Measurements from ENCODE around the gene MAP1LC3B. TPM values are rescaled to one million over a fixed set of nuclear protein-coding genes. Genes with fewer than 3 reads are reported as not detected.
A peak's percentile ranks its signal among the peaks of the same experiment; 100 is the strongest.
"Not testable (repeated sequence)": the region's sequence is repeated elsewhere in the genome, so short reads cannot be mapped to it uniquely, and the experiment has no call there.

The MAP1LC3B gene
- total RNA-seq, 1 donor from 2014 or later: 39.1 TPM

DNA sequence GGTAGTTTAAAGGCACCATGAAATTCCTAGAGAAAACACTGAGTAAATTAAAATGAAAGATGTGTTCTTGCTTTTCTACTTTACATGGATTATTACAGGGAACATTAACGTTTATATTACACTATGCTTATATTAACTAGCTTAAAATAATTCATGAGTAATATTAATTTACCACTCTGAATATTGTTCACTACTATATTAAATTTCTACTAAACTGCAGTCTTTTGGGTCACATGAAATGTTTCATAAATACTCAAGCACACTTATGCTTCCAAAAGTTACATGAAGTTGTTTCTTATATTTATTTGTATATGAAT lies 3.4 kb upstream of the MAP1LC3B start:
- Mint-ChIP-seq H3K36me3 (peaks cover 4% of the 10 kb centered on the region), H3K27me3 (ENCODE audit: insufficient read depth, low read depth) (peaks cover 4% of the 10 kb centered on the region), H3K4me3 (peak overlapping the region; percentile 77), H3K9me3 (peaks cover 2% of the 10 kb centered on the region), H3K4me1 (peaks cover 45% of the 10 kb centered on the region), H3K27ac (no peak overlapping the region)
- H3K36me3 ChIP-seq: no peaks in the 10 kb centered on the region
- H3K9ac ChIP-seq: no peak overlapping the region
- H3K79me2 ChIP-seq (ENCODE audit: low read depth): peaks cover 11% of the 10 kb centered on the region
- no peak for TF ChIP-seq EZH2 (IDR thresholded peaks at IDR 0.05)
- TF ChIP-seq, protein P1, sequence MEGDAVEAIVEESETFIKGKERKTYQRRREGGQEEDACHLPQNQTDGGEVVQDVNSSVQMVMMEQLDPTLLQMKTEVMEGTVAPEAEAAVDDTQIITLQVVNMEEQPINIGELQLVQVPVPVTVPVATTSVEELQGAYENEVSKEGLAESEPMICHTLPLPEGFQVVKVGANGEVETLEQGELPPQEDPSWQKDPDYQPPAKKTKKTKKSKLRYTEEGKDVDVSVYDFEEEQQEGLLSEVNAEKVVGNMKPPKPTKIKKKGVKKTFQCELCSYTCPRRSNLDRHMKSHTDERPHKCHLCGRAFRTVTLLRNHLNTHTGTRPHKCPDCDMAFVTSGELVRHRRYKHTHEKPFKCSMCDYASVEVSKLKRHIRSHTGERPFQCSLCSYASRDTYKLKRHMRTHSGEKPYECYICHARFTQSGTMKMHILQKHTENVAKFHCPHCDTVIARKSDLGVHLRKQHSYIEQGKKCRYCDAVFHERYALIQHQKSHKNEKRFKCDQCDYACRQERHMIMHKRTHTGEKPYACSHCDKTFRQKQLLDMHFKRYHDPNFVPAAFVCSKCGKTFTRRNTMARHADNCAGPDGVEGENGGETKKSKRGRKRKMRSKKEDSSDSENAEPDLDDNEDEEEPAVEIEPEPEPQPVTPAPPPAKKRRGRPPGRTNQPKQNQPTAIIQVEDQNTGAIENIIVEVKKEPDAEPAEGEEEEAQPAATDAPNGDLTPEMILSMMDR (IDR thresholded peaks at IDR 0.05): no peak
- DNase-seq (ENCODE audit: low spot score): no peak
- H3K27ac ChIP-seq: no peak overlapping the region
- H2AFZ ChIP-seq (replicated peaks): peak overlapping the region; percentile 23
- peaks cover 11% of the 10 kb centered on the region for H3K4me1 ChIP-seq
- peaks cover 39% of the 10 kb centered on the region for H3F3A ChIP-seq (ENCODE audit: low read depth)
- peak overlapping the region; percentile 63 for H3K4me2 ChIP-seq
- peaks cover 10% of the 10 kb centered on the region for H4K20me1 ChIP-seq (ENCODE audit: low read depth)
- H3K4me3 ChIP-seq: peak overlapping the region; percentile 26
- H3K27me3 ChIP-seq: no peaks in the 10 kb centered on the region
- no peaks in the 10 kb centered on the region for H3K9me3 ChIP-seq (ENCODE audit: low read depth)

DNA sequence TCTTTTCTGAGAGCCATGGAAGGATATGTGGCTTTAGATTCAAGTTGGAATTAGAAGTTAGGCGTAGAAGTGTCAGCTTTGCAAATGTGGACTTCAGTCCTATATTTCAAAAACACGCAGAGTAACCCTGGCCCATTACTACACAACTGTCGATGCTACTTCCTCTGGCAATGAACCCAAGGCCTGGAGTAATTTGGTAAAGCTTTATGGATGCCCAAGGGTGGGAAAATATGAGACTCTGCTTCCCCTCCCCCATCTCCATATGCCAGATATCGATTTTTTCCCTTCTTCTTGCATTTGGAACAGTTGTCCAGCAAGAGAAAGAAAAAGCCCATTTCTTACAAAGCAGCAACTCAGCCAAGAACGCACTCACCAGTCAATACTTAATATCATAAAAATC lies 2.9 kb upstream of the MAP1LC3B start:
- Histone ChIP-seq H3K79me2 (ENCODE audit: low read depth) (peaks cover 15% of the 10 kb centered on the region), H2AFZ (replicated peaks) (no peak overlapping the region), H3K4me2 (no peak overlapping the region), H3K36me3 (no peaks in the 10 kb centered on the region), H3K9me3 (ENCODE audit: low read depth) (no peaks in the 10 kb centered on the region), H3K27me3 (no peaks in the 10 kb centered on the region), H3F3A (ENCODE audit: low read depth) (peaks cover 34% of the 10 kb centered on the region), H3K4me1 (peaks cover 14% of the 10 kb centered on the region), H3K9ac (no peak overlapping the region), H4K20me1 (ENCODE audit: low read depth) (peaks cover 15% of the 10 kb centered on the region), H3K4me3 (no peak overlapping the region), H3K27ac (no peak overlapping the region)
- no peak for DNase-seq (ENCODE audit: low spot score)
- Mint-ChIP-seq H3K27ac (peak overlapping the region; percentile 38), H3K27me3 (ENCODE audit: insufficient read depth, low read depth) (no peaks in the 10 kb centered on the region), H3K36me3 (peaks cover 2% of the 10 kb centered on the region), H3K4me3 (no peak overlapping the region), H3K4me1 (peaks cover 47% of the 10 kb centered on the region), H3K9me3 (no peaks in the 10 kb centered on the region)
- no peak for TF ChIP-seq EZH2phosphoT487 (IDR thresholded peaks at IDR 0.05)
- no peak for TF ChIP-seq EZH2 (IDR thresholded peaks at IDR 0.05)
- TF ChIP-seq, protein P1 (IDR thresholded peaks at IDR 0.05): no peak

DNA sequence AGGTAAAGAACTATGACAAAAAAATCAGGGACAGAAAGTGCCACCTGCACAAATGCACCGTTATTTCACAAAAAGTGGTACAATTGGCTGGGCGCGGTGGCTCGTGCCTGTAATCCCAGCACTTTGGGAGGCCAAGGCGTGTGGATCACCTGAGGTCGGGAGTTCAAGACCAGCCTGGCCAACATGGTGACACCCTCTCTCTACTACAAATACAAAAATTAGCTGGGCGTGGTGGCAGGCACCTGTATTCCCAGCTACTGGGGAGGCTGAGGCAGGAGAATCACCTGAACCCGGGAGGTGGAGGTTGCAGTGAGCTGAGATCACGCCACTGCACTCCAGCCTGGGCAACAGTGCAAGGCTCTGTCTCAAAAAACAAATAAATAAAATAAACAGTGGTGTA lies 2.2 kb upstream of the MAP1LC3B start:
- not testable (repeated sequence) for H3K9ac ChIP-seq; H2AFZ ChIP-seq (replicated peaks); H3K9me3 ChIP-seq (ENCODE audit: low read depth); H3K36me3 Mint-ChIP-seq; H3K4me3 ChIP-seq; H3K27ac Mint-ChIP-seq; H3K27ac ChIP-seq; H3K27me3 Mint-ChIP-seq (ENCODE audit: insufficient read depth, low read depth); H3K9me3 Mint-ChIP-seq; H3K27me3 ChIP-seq; H3K4me2 ChIP-seq; H3K36me3 ChIP-seq; DNase-seq (ENCODE audit: low spot score)
- H3K4me1 Mint-ChIP-seq: peaks cover 47% of the 10 kb centered on the region
- Histone ChIP-seq H3F3A (ENCODE audit: low read depth) (peaks cover 28% of the 10 kb centered on the region), H3K79me2 (ENCODE audit: low read depth) (peaks cover 22% of the 10 kb centered on the region), H3K4me1 (peaks cover 14% of the 10 kb centered on the region), H4K20me1 (ENCODE audit: low read depth) (peaks cover 21% of the 10 kb centered on the region)
- peak overlapping the region; percentile 17 for H3K4me3 Mint-ChIP-seq

DNA sequence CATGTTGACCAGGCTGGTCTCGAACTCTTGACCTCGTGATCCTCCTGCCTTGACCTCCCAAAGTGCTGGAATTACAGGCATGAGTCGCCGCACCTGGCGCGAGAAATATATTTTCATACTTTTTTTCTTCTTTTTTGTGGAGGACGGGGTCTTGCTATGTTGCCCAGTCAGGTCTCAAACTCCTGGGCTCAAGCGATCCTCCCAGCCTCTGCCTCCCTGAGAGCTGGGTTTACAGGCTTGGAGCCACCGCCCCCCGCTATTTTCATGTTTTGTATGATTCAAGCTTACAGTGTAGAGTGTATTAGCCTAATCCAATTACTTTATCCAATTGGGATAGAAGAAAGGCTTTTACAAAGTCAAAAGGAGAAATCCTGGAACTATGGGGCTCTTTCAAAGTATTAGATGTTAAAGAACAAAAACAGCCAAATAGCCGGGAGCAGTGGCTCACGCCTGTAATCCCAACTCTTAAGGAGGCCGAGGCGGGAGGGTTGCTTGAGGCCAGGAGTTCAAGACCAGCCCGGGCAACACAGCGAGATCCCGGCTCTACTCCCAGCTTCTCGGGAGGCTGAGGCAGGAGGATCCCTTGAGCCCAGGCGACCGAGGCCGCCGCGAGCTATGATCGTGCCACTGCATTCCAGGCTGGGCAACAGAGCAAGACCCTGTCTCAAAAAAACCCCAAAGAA lies 1.4 kb upstream of the MAP1LC3B start:
- H3K36me3 ChIP-seq: no peaks in the 10 kb centered on the region
- no peak for TF ChIP-seq EZH2 (IDR thresholded peaks at IDR 0.05)
- TF ChIP-seq EZH2phosphoT487 (IDR thresholded peaks at IDR 0.05): no peak
- TF ChIP-seq, protein P1 (IDR thresholded peaks at IDR 0.05): no peak
- H3K79me2 ChIP-seq (ENCODE audit: low read depth): peaks cover 31% of the 10 kb centered on the region
- peaks cover 27% of the 10 kb centered on the region for H3F3A ChIP-seq (ENCODE audit: low read depth)
- Mint-ChIP-seq H3K4me3 (peak overlapping the region; percentile 90), H3K9me3 (no peaks in the 10 kb centered on the region), H3K36me3 (peaks cover 2% of the 10 kb centered on the region), H3K4me1 (peaks cover 49% of the 10 kb centered on the region), H3K27me3 (ENCODE audit: insufficient read depth, low read depth) (peaks cover 2% of the 10 kb centered on the region), H3K27ac (no peak overlapping the region)
- H3K4me1 ChIP-seq: peaks cover 14% of the 10 kb centered on the region
- no peak overlapping the region for H3K27ac ChIP-seq
- peak overlapping the region; percentile 79 for H3K4me2 ChIP-seq
- H3K9me3 ChIP-seq (ENCODE audit: low read depth): no peaks in the 10 kb centered on the region
- peak; percentile 33 for DNase-seq (ENCODE audit: low spot score)
- peaks cover 28% of the 10 kb centered on the region for H4K20me1 ChIP-seq (ENCODE audit: low read depth)
- H2AFZ ChIP-seq (replicated peaks): no peak overlapping the region
- H3K9ac ChIP-seq: no peak overlapping the region
- peak overlapping the region; percentile 68 for H3K4me3 ChIP-seq
- H3K27me3 ChIP-seq: no peaks in the 10 kb centered on the region
